HG03460 (cell line): ENCODE measurements around the gene CRELD2.
"Not testable (repeated sequence)": the region's sequence is repeated elsewhere in the genome, so short reads cannot be mapped to it uniquely, and the experiment has no call there.

Source experiments
- ATAC-seq: cut with Tn5 transposase; IDR thresholded peaks from one replicate; pipeline ENCODE4 v1.9.1; 2021; ENCODE audit not compliant: unreplicated experiment

Gene CRELD2

GRCh38 chr22:49943405-49943765 is 25.0 kb downstream of the CRELD2 start:
- ATAC-seq: no peak

GRCh38 chr22:49943771-49944398 is 25.5 kb downstream of the CRELD2 start:
- ATAC-seq: no peak

DNA sequence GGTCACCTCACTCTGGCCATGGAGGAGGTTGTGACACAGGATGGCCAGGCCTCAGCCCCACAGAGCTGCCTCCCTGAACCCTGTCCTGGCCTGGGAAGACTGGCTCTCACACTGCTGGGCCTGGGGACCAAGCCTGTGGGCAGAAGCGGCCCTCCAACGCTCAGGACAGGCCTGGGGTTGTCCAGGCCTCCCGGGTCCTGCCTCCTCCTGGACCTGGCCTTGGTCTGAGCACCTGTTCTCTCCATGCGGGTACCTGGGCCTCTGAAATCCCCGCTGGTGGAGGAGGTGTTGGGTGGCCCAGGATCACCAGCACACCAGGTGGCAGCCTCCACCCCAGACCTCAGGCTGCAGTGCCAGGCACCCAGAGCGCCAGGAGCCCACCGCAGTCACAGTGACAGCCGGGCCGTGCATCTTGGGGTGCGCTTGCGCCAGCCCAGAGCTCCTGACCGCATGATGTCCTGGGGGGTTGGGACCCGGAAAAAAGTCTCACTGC is 26.0 kb downstream of the CRELD2 start:
- ATAC-seq: no peak

DNA sequence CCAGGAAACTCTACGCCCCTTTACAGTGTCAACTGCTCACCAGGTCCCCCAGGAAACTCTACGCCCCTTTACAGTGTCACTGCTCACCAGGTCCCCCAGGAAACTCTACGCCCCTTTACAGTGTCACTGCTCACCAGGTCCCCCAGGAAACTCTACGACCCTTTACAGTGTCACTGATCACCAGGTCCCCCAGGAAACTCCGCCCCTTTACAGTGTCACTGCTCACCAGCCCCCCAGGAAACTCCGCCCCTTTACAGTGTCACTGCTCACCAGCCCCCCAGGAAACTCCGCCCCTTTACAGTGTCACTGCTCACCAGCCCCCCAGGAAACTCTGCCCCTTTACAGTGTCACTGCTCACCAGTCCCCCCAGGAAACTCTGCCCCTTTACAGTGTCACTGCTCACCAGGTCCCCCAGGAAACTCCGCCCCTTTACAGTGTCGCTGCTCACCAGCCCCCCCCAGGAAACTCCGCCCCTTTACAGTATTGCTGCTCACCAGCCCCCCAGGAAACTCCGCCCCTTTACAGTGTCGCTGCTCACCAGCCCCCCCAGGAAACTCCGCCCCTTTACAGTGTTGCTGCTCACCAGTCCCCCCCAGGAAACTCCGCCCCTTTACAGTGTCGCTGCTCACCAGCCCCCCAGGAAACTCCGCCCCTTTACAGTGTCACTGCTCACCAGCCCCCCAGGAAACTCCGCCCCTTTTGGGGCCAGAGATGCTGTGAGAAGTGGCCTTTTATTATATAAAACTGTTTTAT is 26.8 kb downstream of the CRELD2 start:
- not testable (repeated sequence) for ATAC-seq

- no peak for ATAC-seq
Measured at GRCh38 chr22:49946612-49947295, 28.3 kb downstream of the CRELD2 start.

DNA sequence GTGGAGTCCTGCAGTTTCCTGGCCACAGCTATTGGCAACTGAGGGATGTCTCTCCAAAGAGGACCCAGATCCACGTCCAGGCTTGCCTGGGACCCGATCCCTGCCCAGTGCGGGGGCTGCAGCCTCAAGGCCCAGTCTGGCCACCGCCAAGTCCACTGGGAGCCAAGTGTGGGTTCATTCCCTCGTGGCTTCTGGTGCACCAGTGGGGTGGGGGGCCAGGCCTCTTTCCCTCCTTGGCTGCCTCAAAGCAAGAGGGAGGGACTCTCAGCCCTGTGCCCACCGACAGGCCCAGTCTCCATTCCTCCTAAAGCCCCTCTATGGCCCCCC is 28.8 kb downstream of the CRELD2 start:
- no peak for ATAC-seq

DNA sequence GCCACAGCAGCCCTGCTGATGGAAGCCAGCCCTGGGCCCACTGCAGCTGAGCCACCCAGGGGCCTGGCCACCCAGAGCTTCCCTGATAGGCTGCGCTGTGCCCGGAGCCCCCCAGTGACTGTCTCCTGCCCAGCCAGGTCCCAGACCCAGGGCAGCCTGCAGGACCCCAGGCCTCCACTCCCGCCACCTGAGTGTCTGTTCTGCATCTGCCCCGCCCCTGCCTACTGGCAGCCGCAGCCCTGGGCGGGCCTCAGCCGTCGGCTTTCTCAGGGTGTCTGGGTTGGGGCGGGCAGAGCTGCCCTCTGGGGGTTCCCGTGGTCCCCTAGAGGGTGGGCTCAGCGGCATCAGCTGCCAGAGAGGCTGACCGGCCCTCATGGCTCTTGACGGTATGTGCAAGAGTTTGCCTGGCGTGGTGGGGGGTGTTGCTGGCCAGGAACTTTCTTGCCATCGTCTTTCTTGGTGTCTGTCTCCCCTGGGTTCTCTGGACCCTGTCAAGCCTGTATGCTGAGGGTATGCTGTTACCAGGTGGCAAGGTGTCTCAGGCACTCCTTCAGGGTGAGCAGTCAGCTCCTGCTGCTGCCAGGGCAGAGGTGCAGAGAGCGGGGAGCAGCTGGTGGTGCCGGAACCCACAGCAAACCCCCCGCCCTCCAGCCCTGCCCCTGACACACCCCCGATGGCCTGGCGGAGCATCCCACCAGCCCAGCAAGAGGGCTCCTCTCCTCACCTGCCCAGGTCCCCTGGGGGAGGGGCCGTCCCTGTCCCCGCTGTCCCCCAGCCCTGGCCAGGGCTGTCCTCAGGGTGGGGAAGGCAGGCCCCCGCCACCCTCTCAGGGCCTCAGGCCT is 29.9 kb downstream of the CRELD2 start:
- ATAC-seq: no peak

DNA sequence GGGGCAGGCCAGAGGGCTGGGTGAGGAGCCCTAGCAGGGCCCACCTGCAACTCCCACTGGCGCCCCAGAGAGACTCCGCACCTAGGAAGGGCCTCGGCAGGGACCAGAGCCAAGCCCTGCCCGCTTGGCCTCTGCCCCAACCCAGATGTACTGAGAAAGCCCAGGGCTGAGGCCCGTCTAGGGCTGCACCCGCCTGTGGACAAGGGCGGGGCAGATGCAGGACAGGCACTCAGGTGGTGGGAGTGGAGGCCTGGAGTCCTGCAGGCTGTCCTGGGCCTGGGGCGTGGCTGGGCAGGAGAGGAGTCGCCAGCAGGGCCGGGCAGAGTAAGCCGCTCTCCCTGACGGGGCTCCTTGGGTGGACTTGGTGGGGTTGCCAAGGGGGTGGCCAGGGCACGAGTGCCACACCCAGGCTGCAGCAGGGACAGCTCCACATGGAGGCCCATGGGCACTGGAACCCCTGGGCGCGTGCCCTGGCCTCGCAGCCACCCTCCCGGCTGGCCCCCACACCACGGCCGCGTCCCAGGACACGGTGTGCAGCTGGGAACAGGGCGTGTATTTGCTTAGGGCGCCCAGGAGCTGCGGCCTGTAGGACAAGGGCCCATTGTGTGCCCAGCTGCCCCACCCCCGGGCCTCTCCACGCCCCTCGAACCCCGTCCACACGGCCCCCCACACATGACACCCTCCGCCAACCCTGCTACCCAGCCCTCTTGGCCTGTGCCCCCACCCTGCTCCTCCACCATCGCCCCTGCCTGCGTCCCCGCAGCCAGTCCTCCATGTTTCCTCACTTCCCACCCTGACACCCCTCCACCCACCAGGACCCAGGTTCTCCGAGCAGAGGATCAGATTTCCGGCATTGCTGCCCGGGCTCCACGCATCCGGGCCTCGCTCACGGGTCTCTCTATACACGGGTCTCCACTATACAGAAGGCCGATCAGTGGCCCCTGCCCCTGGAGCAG is 30.8 kb downstream of the CRELD2 start:
- ATAC-seq: no peak

DNA sequence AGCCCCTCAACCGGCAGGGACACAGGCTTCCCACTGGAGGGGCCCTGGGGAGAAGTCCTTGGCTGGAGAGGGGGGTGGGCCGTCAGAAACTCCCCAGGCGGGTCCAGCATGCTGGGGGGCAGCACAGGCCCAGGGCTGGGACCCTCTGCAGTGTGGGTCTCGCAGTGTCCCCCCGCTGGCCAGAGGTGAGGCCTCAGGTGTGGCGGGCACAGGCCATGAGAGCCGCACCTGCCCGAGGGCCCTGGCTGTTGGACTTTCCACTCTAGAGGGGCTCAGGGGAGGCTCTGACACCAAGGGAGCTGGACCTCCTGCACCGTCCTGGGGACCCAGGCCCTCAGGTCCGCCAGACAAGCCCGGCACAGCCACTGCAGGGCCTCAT is 31.5 kb downstream of the CRELD2 start:
- ATAC-seq: no peak

DNA sequence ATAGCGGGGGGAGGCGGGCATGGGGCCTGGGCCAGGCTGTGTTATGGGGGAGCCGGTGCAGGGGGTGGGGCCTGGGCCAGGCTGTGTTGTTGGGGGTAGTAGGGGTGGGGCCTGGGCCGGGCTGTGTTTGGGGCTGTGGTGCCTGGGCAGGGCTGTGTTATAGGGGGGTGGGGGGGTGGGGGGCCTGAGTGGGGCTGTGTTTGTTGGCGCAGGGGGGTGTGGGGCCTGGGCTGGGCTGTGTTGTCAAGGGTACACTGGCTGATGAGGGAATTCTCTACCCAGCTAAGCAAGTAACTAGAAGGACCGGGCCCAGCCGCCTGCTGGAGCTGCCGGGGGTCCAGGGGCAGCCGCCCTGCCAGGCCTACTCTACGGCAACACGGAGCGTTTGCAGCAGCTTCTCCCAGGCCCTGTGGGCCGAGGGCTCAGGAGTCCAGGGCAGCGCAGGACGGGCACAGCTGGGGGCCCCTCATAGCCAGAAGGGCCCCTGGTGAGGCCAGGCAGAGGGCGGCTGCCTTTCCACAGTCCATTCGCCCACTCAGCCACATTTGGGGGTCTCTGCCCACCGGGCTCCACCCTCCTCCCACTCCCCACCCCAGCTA is 32.1 kb downstream of the CRELD2 start:
- no peak for ATAC-seq

DNA sequence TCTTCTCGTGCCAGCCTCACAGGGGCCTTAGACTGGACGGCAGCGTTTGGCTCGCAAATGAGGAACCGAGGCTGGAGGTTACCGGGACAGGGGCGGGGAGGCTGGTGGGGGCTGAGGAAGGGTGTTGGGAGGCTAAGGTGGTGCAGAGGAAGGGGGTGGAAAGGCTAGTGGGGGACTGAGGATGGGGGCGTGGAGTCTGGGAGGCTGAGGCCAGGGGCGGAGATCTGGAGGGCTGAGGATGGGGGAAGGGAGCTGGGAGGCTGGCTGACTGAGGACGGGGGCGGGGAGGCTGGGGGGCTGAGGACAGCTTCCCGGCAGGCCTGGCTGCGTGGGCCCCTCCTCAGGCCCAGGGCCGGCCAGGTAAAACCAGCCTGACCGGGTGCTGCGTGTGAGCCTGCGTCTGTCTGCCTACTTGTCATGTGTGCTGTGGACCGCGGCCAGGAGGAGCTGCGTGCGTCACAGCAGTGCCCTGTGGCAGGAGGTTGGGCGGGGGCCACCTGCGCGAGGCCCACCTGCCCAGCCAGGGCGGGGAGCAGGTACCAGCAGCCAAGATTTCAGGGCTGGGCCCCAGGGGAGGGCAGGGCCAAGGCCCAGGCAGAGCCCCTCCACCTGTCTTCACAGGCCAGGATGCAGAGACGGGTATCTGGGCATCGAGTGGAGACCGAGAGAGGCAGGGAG is 32.7 kb downstream of the CRELD2 start:
- no peak for ATAC-seq

DNA sequence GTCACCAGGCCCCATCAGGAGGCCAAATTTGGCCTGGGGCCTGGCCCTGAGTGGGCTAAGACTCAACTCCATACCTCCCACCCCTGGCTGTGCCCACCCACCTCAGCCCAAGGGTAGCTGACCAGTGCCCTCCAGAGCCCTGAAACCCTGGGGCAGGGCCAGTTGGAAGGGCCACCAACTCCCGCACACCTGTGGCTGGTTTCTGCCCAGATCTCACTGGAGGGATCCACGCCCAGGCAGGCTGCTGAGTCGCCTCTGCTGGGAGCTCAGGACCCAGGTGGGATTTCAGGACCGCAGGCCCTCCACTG is 33.2 kb downstream of the CRELD2 start:
- ATAC-seq: no peak

DNA sequence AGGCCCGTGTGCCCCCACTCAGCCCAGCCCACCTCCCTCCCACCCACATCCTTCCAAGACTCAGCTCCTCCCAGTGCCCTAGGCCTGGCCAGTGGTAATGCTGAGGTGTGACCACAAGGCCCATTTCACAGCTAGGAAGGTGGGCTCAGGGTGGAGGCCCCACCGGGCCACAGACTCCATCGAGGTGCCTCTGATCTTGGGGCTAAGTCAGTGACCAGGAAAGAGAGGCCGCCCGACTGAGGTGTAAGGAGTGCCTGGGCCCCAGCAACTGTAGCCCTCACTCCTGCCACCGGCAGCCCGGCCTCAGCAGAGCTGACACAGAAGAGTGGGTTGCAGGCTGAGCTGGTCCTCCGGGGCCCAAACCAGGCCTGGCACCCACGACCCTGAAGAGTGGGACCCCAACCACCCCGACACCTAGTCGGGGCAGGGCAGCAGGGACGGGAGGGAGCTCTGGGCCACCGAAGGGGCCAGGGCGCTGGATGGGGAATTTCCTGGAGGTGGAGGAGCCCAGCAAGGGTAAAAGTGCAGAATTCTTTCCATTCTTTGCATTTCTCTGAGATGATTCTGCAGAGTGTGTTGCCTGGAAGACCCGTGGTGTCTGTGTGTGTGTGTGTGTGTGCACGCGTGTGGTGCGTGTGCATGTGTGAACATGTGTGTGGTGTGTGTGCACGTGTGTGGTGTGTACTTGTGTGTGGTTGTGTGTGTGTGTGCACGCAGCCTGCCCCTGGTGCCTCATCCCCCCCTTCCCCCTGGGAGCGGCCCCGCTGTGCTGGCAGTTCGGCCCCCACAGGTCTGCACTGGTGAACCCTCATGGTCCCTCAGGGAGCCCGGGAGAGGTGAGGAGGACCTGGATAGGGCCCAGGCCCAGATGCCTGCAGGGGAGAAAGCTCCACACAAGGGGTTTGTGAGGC is 33.8 kb downstream of the CRELD2 start:
- no peak for ATAC-seq

GRCh38 chr22:49953027-49953679 is 34.7 kb downstream of the CRELD2 start:
- no peak for ATAC-seq

GRCh38 chr22:49953680-49954344 is 35.4 kb downstream of the CRELD2 start:
- no peak for ATAC-seq

GRCh38 chr22:49954354-49954753 is 35.9 kb downstream of the CRELD2 start:
- ATAC-seq: no peak

DNA sequence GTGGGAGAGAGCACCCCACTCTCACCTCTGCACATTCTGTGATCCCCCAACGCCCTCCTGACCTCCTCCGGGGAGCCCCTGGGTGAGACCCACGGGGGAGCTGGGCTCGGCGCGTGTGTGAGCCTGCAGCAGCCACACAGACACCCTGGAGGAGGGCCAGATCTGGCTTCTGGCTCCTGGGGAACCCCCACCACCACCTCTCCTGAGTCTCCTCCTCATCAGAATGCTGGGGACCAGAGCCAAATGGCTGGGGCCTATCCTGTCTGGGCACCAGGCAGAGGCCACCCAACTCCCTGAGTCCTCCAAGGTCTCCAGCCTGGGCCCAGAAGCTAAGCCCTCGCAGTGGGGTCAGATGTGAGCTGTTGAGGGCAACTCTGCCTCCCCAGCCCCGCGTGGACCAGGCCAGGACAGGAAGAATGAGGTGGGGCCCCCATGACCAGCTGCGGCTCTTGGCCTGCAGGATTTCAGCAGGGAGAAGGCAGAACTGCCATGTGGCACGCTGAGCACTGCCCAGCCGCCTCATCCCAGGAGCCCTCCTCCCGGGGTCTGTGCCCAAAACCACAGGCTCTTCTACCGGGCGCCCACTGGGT is 36.7 kb downstream of the CRELD2 start:
- ATAC-seq: no peak
